Large intestine (tissue), 3 donors: Measurements from ENCODE around the gene RNF144A. TPM values are rescaled to one million over a fixed set of nuclear protein-coding genes. Genes with fewer than 3 reads are reported as not detected.

Source experiments
- DNase-seq, 2 donors: peaks; one replicate each; pipeline versions ENCODE4 v3.0.0 to v3.0.0-alpha.2; 2013
- H3K27ac ChIP-seq: one replicate; pipeline ENCODE4 v1.5.1; 2013; ENCODE audit warnings: low read length
- H3K27me3 ChIP-seq: 2 replicates; pipeline ENCODE4 v1.6.1; 2013; ENCODE audit warnings: low read length; ENCODE audit not compliant: control insufficient read depth, insufficient read depth
- H3K36me3 ChIP-seq: 2 replicates; pipeline ENCODE4 v1.6.1; 2013; ENCODE audit warnings: low read length; ENCODE audit not compliant: control insufficient read depth, insufficient read depth
- H3K4me1 ChIP-seq: one replicate; pipeline ENCODE4 v1.6.1; 2013; ENCODE audit warnings: low read length; ENCODE audit not compliant: control insufficient read depth, insufficient read depth
- H3K4me3 ChIP-seq: one replicate; pipeline ENCODE4 v1.5.1; 2013; ENCODE audit warnings: low read length
- H3K9me3 ChIP-seq: one replicate; pipeline ENCODE4 v1.6.1; 2013; ENCODE audit warnings: mild to moderate bottlenecking, low read depth, low read length, moderate library complexity; ENCODE audit not compliant: control insufficient read depth
- WGBS: methylation state at CpG from one replicate; pipeline ENCODE4 v1.1.5; 2013; ENCODE audit warnings: low lambda C conversion rate; ENCODE audit not compliant: insufficient coverage; 5-methylcytosine and 5-hydroxymethylcytosine counted together
- polyA plus RNA-seq: library from polyadenylated mRNA; unstranded; fragments of 120-200 nt; gene quantifications from one replicate; pipeline ENCODE4 v1.2.1, GENCODE V29; 2013

The RNF144A gene
- polyA plus RNA-seq, 1 donor: 7.2 TPM

DNA sequence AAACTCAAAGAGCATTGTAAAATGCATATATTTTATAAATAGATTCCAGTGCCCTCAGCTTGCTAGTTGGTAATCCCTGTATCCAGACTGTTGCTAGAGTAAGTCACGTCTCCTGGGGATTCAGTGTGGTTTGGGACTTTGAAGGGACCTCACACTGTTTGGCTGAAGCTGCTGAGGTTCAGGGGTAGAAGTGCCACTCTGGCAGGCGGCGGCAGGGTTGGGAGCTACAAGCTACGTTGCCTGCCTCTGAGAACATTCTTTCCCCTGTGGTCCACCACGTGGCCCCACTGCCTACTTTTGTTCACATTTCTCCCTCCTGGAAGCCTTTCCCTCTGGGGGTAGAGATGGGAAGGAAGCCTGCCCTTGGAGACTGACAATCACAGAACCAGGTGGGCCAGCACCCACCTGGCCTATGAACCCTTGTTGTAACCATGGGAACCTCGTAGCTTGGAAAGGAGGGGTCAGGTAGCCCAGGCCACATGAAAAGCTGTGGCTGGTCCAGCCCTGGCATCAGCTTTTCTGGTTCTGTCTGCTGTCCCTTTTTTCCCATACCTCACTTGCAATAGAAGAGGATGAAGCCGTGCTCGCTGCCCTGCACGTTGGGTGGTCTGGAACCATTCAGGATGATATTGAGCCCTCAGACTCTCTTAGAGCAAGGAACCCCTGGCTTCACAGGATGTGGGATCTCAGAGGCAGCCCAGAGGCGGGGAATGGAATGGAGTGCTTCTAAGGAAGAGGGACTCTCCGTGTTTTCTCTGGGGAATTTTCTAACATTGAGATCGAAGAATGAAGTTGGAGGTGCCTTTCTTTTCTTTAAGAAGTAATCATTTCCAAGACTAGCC lies 2.9 kb downstream of the RNF144A start:
- Histone ChIP-seq H3K27ac (no peak overlapping the region), H3K27me3 (peaks cover 10% of the 10 kb centered on the region), H3K9me3 (no peaks in the 10 kb centered on the region), H3K36me3 (no peaks in the 10 kb centered on the region), H3K4me1 (peaks cover 13% of the 10 kb centered on the region), H3K4me3 (no peak overlapping the region)
- no peak for DNase-seq
- 100% methylated on average over 1 of the region's 12 CpGs for WGBS

DNA sequence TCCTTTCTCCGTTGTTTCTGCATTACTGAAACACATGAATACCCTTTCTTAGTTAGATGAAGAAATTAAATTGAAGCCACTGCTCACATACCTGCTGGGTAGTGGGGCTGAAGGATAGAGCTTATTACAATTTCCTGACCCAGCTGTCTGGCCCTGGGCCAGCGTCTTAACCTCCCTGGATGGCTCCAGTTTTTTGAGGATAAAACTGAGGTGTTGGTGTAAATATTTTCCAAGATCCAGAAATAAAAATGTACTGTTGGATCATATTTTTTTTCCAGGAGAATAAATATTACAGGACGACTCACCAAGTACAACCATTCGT lies 3.5 kb downstream of the RNF144A start:
- 82% methylated on average over 2 of the region's 4 CpGs for WGBS
- Histone ChIP-seq H3K4me3 (no peak overlapping the region), H3K36me3 (no peaks in the 10 kb centered on the region), H3K27me3 (peaks cover 10% of the 10 kb centered on the region), H3K9me3 (no peaks in the 10 kb centered on the region), H3K4me1 (peaks cover 13% of the 10 kb centered on the region), H3K27ac (no peak overlapping the region)
- no peak for DNase-seq

DNA sequence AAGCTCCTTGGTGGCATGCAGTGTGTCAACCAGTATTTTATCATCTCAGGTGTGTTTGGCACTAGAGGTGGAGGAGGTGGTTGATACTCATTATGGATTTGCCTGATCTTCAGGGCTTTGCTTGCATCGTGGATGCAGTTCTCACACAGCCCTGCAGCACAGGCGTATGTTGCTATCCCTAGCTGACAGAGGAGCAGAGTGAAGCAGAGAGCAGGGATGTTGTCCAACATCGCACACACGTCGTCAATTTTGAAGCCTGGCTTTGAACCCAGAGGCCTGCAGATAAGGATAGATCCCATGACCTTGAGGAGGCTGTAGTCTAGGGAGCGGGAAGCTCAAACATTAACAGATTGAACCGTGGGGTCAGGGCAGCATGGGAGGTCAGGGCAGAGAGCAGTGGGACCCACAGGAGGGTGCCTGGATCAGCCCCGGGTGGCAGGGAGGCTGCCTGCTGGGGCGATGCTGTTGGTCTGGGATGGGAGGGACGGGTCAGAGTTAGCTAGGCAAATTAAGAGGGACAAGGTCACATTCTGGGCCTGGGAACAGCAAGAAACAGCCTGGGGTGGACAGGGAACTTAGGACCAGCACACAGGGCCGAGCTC lies 4.2 kb downstream of the RNF144A start:
- H3K9me3 ChIP-seq: no peaks in the 10 kb centered on the region
- WGBS: 40% methylated on average over 1 of the region's 11 CpGs
- H3K4me1 ChIP-seq: peaks cover 13% of the 10 kb centered on the region
- DNase-seq: peak in 1 of 2 donors; percentile 24
- H3K4me3 ChIP-seq: no peak overlapping the region
- H3K36me3 ChIP-seq: no peaks in the 10 kb centered on the region
- H3K27me3 ChIP-seq: peaks cover 10% of the 10 kb centered on the region
- no peak overlapping the region for H3K27ac ChIP-seq

DNA sequence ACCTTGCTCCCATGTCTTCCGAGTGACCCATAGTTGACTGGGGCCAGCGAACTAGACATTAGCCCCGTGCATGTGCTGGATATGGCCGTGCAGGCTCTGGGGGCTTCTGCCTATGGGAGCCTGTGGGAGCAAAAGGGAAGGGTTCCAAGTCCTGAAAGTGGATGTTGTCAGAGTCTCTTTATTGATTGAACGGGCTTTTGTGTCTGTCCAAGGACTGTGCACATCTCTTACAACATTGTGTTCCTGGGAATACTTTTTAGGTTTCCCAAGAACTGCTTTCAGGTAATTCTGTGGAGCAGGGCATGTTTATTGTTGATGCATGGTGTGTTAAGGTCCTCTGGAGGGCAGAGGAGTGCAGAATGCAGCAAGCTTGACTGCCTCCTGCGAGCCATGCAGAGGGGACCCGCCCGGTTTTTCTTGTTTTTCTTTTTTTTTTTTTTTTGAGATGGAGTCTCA lies 5.0 kb downstream of the RNF144A start:
- H3K9me3 ChIP-seq: no peaks in the 10 kb centered on the region
- peaks cover 8% of the 10 kb centered on the region for H3K27me3 ChIP-seq
- H3K27ac ChIP-seq: no peak overlapping the region
- peaks cover 9% of the 10 kb centered on the region for H3K4me1 ChIP-seq
- DNase-seq: no peak
- WGBS: 60% methylated on average over 1 of the region's 8 CpGs
- H3K4me3 ChIP-seq: no peak overlapping the region
- no peaks in the 10 kb centered on the region for H3K36me3 ChIP-seq

DNA sequence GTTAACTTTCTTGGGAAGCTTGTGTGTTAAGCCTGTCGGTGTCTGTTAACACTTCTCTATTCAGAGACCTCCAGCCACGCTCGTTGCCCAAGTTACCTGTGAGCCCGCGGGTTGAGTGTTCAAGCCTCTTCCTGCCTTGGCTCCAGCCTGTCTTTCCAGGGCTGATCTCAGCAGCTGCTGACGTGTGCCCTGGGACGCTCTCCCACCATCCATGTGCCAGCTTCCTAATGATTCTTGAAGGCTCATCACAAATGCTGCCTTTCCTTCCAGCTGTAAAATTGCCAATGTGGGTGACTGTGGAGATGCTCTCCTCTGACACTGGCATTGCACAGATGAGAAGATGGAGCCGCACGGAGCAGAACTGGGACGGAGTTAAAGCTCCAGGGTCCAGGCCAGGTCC lies 6.1 kb downstream of the RNF144A start:
- Histone ChIP-seq H3K4me1 (peaks cover 9% of the 10 kb centered on the region), H3K9me3 (no peaks in the 10 kb centered on the region), H3K27ac (no peak overlapping the region), H3K27me3 (peaks cover 4% of the 10 kb centered on the region), H3K36me3 (no peaks in the 10 kb centered on the region), H3K4me3 (no peak overlapping the region)
- WGBS: no CpG with 5 or more reads among the region's 10 CpGs
- DNase-seq: no peak

DNA sequence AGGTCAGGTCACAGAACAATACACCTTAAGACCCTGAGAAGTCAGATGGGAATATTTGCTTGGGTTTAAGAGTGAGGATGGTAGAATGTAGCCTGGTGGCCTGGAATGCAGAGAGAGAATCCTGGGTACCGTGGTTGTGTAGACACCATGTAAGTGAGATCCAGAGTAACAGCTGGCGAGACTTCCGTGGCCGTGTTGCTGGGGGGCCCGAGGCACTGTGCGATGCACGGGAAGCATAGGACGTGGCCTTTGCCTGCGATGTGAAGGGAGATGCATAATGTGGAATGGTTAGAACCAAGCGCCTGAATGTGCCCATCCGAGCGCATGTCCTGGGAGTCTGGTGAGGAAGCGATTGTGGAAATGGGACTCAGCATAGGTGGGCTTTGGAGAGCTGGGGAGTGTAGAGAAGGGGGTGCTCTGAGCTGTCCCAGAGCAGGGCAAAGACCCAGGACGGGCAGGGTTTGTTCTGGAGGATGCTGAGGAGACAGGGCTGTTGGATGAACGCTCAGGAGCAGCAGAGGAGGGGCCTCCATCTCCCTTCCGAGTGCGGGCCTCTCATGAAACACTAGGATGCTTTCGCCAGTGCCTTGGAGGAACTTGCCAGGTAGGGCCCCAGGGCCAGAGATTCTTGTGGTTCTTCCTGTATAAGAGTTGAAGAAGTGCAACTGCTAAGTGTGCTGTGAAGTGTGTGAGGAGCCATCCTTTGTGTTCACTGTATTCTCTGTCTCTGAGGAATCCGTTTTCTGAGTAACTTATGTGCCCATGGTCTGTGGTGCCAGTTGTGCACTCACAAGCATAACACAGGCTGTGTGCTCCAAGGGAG lies 7.1 kb downstream of the RNF144A start:
- Histone ChIP-seq H3K9me3 (no peaks in the 10 kb centered on the region), H3K4me1 (peaks cover 9% of the 10 kb centered on the region), H3K27me3 (no peaks in the 10 kb centered on the region), H3K27ac (no peak overlapping the region), H3K4me3 (no peak overlapping the region), H3K36me3 (no peaks in the 10 kb centered on the region)
- WGBS: 100% methylated on average over 1 of the region's 19 CpGs
- no peak for DNase-seq

DNA sequence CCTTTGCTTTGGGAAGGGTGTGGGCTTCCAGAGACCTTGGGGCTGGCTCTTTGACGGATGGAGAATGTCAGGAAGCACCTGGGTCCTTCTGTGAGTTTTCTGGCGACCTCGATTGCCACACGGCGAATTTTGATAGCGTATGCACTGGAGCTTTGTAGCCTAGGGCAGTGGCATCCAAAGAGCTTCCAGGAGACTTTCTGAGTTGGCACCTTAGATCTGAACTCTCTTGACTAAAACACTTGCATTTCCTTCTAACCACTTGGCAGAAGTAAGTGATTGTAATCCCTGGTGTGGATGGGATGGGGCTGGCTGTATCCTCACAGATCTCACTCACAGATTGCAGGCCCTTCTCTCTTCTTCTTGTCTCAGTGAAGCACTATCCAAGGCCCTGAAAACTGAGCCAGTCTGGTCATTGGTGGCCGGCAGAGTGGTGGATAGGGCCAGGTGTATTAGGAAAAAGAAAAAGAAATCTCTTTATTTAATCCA lies 7.8 kb downstream of the RNF144A start:
- no CpG with 5 or more reads among the region's 7 CpGs for WGBS
- H3K4me1 ChIP-seq: peaks cover 9% of the 10 kb centered on the region
- no peak overlapping the region for H3K27ac ChIP-seq
- H3K36me3 ChIP-seq: no peaks in the 10 kb centered on the region
- DNase-seq: no peak
- H3K9me3 ChIP-seq: no peaks in the 10 kb centered on the region
- H3K27me3 ChIP-seq: no peaks in the 10 kb centered on the region
- H3K4me3 ChIP-seq: no peak overlapping the region

DNA sequence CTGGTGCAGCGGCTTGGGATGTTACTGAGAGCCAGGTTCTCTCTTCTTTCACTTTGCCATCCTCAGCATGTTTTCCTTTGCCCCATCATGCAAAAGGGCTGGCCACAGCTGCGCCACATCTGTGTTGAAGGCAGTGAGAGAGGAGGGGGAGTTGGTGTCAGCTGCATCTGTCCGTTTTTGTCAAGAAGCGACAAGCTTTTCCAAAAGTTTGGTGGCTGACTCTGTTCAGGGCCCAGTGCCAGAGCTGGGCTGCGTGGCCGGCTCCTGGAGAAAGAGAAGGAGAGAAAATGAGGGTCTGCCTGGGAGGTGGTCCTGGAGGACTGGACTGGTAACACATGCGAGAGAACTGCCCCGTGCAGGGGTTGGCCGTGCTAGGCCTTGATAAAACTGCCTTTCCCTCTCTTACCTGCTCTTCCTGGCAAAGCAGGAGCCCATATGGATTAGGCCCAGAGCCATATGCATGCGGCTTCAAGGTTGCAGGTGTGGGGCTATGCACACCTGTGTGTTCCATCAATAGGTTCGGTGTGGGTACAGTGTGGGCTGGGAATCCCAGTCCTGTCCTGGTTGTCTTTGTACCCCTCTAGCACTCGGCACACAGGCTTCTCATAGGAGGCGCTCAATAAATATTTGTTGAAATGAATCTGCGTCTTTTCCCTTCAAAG lies 9.0 kb downstream of the RNF144A start:
- no peak overlapping the region for H3K4me3 ChIP-seq
- DNase-seq: no peak
- WGBS: 87% methylated on average over 3 of the region's 14 CpGs
- H3K4me1 ChIP-seq: peaks cover 7% of the 10 kb centered on the region
- no peak overlapping the region for H3K27ac ChIP-seq
- no peaks in the 10 kb centered on the region for H3K36me3 ChIP-seq
- H3K9me3 ChIP-seq: no peaks in the 10 kb centered on the region
- H3K27me3 ChIP-seq: no peaks in the 10 kb centered on the region

DNA sequence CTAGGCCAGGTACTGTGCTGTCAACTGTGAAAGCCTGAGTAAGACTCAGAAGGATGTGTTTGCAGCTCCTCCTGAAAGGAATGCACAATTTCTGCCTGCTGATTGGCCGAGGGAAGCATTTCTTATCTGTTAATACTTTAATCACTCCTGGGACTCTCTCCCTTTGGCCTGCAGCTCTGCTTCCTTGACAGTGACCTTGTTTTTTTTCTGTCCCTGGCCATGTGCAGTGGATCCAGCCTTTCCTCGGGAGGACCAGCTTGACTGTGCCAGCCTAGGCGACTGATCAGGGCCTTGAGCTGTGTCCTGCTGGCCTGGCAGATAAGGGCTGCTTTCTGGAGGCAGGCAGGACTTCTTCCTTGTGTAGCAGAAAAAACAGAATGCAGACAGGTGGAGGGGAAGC lies 10.0 kb downstream of the RNF144A start:
- WGBS: no CpG with 5 or more reads among the region's 3 CpGs
- DNase-seq: peak; percentile 42 to 44

DNA sequence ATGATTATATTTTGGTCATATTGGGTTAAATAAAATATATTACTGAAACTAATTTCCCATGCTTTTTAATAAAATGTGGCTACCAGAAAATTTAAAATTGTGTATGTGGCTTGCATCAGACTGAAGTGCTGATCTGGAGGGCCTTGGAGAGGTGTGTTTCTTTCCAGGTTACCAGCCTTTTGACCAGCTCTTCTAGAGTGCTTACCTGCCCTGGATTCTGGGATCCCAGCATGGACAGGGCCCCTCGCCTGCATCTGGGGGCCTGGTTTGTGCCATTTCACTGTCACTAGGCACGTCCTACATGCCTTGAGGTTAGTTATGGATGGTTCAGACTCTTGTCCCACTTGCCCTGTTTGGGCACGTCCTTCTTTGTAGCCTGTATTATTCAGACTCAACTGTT lies 10.5 kb downstream of the RNF144A start:
- H3K27me3 ChIP-seq: no peaks in the 10 kb centered on the region
- no peaks in the 10 kb centered on the region for H3K4me1 ChIP-seq
- H3K27ac ChIP-seq: no peak overlapping the region
- DNase-seq: no peak
- no peaks in the 10 kb centered on the region for H3K36me3 ChIP-seq
- 100% methylated on average over 1 of the region's 3 CpGs for WGBS
- H3K9me3 ChIP-seq: no peaks in the 10 kb centered on the region
- H3K4me3 ChIP-seq: no peak overlapping the region

More for the DNA sequence above, 10.0 kb downstream of the RNF144A start:
- Histone ChIP-seq H3K4me3 (no peak overlapping the region), H3K4me1 (no peaks in the 10 kb centered on the region), H3K27me3 (no peaks in the 10 kb centered on the region), H3K9me3 (no peaks in the 10 kb centered on the region), H3K36me3 (no peaks in the 10 kb centered on the region), H3K27ac (no peak overlapping the region)
